MM.1S (cell line): Measurements from ENCODE around the gene THTPA.
A peak's percentile ranks its signal among the peaks of the same experiment; 100 is the strongest.

ENCODE experiments used
- CTCF ChIP-seq: fragments of 300-600 bp; sonication (generic); IDR thresholded peaks from 2 replicates; pipeline ENCODE4 v1.5.1; 2016; ENCODE audit warnings: antibody characterized with exemption, low read length, mixed read lengths
- EZH2 ChIP-seq: fragments of 300-600 bp; sonication (generic); optimal IDR thresholded peaks from 2 replicates; pipeline ENCODE3; 2017; ENCODE audit warnings: low read depth, mild to moderate bottlenecking, antibody characterized with exemption, low read length, mixed read lengths
- EZH2phosphoT487 ChIP-seq: fragments of 300-600 bp; sonication (generic); IDR thresholded peaks from 2 replicates; pipeline ENCODE4 v1.6.1; 2018; ENCODE audit warnings: antibody characterized with exemption, low read length

DNA sequence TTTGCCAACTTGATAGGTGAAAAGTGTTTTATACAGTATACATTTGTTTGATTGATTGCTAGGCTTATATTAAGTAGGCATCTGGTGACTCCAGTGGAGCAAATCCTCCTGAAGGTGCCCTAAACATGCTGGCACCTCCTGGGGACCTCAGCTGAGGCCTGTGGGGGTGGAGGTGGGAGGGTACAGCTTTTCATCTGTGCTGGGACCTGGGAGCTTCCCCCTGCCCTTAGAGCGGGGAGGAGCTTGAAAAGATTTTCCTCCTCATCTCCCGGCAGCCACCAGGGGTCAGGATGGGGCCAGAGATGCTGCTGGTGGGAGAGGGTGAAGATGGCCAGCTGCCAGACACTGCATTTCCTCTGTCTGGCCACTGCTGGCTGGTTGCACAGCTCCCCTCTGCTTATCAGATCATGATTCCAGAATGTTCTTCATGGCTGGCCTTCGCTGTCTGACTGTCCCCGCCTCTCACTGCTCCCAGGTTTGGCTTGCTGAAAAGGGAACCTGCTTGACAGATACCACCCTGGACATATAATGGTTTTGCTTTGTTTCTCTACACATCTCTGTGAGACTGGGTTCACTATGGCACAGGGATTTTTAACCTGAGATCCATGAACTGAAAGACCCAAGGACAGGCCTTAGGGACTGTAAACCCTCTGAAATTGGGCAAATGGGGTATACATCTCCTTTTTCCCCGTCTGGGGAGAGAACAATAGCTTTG, 33.0 kb downstream of the THTPA start:
- peak; percentile 62 for TF ChIP-seq CTCF
- no peak for TF ChIP-seq EZH2
- TF ChIP-seq EZH2phosphoT487, result no peak
